Stimulated activated CD4-positive, alpha-beta T cell treated with anti-CD3 and anti-CD28 coated beads, Interleukin-4, amount 100 ng/mL, for 4 hours (primary cell): Measurements from ENCODE around the gene GTSF1L.

Source experiments
- DNase-seq, 2 experiments: peaks; one replicate each; pipeline ENCODE4 v3.0.0-alpha.2; 2020

The GTSF1L gene

DNA sequence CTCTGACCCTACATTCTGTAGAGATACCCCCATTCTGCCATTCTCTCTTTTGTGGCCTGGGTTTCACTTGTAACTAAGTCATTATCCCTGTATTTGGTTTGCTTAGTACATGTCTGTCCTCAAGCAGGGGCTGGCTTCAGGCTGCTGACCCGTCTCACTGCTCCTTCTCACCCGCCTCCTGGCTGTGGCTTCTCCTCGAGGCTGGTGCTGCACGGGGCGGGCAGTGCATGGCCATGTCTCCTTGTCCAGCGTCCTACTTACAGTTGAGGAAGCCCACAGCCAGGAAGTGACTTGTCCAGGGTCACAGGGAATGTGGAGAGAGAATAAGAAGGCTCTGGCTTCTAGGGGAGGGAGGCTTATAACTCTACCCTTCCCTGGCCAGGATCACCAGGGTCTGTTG lies 11.3 kb downstream of the GTSF1L start:
- no peak for DNase-seq

DNA sequence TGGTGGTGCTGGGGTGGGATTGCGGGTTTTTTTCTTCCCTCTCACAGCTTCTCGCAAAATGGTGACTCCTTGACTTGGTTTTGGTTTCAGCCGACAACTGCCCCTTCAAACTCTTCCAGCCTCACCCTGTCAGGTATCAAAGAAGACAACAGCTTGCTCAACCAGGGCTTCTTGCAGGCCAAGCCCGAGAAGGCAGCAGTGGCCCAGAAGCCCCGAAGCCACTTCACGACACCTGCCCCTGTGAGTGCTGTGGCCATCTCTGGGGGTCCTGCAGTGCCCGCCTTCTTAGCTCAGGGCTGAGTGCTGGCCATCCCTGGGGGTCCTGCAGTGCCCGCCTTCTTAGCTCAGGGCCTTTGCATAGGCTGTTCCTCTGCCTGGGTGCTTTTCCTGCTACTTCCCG lies 11.8 kb downstream of the GTSF1L start:
- DNase-seq, result no peak

DNA sequence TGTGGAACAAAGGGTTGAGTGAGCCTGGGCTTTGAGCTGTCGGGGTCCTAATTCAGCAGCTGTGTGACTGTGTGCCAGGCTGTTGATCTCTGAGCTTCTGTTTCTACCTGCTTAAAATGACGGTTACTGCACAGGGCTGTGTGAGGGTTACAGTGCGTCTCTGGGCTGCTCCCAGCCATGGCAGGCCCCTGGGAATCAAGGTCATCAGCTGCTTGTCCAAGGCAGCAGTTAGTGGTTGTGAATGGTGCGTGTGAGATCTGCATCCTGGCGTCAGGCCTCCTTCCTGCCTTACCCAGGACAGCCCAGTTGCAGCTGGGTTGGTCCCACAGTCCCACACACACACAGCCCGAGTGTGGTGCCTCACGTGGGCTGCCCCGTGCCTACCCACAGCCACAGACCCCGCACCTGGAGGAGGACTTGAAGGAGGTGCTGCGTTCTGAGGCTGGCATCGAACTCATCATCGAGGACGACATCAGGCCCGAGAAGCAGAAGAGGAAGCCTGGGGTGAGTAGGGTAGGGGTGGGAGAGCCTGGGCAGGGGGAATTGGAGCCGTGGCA lies 15.6 kb downstream of the GTSF1L start:
- DNase-seq, result no peak

DNA sequence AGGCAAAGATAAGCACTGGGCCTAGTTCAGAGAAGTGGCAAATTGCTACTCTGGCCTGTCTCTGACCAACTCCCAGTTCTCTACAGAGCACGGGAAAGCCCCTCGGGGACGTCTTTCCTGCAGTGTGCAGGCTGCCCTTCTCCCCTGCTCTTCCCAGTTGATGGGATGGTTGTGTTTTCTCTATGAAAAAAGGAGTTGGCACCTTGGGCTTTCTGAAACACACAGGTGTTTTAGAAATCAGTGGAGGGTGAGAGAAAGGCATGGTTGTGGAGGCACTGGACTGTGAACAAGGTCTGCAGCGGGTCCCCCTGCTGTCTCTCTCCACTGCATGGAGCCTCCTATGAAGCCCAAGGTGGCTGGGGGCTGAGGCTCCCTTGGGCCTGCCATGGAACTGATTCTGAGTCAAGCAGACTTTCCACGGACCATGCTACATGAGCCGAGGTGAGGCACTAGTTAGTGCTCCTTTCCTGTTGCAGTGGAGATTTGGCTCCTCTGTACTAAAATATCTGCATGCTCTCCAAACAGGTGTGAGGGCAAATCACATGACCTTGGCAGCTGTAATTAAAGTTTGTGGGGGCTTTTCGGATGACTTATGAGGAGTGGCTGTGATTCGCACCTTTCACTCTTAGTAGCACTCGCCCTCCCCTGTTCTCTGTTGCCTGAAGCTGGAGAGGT lies 16.3 kb downstream of the GTSF1L start:
- DNase-seq, result no peak

DNA sequence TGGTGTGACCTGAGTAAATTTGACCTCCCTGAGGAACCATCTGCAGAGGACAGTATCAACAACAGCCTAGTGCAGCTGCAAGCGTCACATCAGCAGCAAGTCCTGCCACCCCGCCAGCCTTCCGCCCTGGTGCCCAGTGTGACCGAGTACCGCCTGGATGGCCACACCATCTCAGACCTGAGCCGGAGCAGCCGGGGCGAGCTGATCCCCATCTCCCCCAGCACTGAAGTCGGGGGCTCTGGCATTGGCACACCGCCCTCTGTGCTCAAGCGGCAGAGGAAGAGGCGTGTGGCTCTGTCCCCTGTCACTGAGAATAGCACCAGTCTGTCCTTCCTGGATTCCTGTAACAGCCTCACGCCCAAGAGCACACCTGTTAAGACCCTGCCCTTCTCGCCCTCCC lies 24.3 kb downstream of the GTSF1L start:
- no peak for DNase-seq

DNA sequence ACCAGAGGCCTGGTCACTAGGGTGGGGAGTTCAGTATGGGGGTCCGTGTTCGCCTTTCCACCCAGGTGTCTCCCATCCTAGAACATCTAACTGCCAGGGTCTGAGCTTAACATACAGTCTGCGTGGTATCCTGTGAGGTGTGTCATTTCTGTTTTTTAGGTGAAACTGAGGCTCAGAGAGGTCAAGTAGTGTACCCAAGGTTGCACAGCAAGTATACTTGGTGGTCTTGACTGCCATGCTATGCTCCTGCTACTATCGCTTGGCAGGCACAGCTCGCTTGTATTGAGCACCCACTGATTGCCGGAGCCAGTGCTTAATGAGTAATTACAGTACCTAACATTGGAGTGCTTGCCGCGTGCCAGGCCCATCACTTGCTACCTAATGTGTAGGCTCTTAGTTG lies 26.2 kb downstream of the GTSF1L start:
- DNase-seq, result no peak

DNA sequence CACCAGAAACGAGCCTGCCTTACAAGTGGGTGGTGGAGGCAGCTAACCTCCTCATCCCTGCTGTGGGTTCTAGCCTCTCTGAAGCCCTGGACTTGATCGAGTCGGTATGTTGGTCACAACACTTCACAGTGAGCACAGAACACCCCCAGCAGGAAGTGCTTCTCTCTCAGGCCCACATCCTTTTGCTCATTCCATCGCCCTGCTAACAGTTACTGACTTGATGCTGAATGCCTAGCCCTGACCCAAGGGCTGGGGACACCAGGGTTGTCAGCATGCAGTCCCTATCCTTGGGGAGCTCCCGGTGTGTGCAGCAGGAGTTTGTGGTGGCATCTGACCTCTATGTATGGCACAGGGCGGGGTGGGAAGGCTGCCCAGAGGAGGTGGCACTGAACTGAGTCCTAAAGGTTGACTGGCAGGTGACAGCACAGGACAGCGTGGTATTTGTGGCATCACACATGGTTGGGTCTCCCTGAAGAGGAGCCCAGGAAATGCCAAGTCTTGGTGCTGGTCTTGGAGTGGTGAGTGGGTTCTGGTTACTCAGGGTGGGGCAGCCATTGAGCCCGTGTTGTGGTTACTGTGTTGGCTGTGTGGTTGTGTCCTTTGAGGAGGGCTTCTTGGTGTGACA lies 26.7 kb downstream of the GTSF1L start:
- no peak for DNase-seq

DNA sequence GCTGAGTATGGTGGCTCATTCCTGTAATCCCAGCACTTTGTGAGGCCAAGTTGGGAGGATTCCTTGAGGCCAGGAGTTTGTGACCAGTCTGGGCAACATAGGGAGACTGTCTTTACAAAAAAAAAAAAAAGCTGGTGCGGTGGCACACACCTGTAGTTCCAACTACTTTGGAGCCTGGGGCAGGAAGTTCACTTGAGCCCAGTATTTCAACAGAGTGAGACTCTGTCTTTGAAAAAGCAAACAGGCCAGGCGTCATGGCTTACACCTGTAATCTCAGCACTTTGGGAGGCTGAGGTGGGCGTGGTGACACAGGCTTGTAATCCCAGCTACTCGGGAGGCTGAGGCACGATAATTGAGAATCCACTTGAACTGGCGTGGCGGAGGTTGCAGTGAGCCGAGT lies 31.2 kb downstream of the GTSF1L start:
- DNase-seq, result no peak

DNA sequence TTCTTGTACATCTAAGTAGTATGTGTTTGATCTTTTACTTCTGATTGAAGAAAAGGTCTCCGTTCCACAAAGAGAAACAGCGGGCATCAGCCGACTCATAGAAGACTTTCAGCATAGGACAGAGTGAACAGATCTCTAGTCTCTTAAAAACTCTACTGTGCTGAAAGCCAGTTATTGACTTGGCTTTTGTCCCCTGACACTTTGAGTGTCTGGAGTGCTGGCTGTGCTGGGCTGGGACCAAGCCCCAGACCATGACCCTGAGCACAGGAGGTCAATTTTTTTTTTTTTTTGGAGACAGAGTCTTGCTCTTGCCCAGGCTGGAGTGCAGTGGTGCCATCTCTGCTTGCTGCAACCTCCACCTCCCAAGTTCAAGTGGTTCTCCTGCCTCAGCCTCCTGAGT lies 32.0 kb downstream of the GTSF1L start:
- no peak for DNase-seq

DNA sequence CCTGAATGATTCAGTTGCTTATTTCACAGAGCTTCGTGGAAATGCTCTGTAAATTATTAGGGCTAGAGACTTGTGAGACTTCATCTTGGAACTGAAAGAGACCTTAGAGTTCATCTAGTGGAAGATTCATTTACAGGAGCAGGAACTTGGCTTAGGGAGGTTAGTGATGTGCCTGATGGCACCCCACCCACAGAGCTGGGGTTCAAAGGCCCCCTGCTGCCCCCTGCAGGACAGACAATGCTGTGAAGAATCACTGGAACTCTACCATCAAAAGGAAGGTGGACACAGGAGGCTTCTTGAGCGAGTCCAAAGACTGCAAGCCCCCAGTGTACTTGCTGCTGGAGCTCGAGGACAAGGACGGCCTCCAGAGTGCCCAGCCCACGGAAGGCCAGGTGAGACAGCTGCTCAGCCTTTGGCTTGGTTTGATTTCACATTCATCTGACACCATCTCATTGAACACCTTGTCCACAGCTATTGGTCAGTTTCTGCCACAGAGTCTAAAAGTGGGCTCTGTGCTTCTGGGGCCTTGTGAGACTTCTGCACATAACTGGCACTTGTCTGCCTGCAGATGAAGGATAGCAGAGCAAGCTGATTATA lies 34.8 kb downstream of the GTSF1L start:
- peak; percentile 31 to 58 for DNase-seq

DNA sequence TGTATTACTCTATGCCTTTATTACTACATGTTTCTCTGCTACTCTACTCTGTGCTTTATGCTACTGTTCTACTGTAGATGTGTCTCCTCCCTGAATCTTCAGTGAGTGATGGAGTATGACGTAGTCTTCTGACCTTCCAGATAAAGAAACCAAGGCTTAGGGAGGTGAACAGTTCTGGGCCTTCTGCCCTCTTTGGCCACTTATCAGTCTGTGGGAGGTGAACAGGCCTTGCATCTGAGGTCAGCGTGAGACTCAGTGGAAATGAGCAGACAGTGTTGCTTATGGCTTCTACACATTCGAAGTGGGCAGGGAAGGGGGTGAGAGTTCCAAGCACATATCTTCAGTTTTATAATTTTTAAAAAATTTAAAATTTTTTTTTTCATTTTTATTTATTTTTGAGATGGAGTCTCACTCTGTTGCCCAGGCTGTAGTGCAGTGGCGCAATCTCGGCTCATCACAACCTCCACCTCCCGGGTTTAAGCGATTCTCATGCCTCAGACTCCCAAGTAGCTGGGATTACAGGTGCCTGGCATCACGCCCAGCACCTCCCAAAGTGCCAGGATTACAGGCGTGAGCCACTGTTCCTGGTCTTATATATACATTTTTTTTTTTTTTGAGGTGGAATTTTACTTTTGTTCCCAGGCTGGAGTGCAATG lies 35.7 kb downstream of the GTSF1L start:
- DNase-seq, result no peak

DNA sequence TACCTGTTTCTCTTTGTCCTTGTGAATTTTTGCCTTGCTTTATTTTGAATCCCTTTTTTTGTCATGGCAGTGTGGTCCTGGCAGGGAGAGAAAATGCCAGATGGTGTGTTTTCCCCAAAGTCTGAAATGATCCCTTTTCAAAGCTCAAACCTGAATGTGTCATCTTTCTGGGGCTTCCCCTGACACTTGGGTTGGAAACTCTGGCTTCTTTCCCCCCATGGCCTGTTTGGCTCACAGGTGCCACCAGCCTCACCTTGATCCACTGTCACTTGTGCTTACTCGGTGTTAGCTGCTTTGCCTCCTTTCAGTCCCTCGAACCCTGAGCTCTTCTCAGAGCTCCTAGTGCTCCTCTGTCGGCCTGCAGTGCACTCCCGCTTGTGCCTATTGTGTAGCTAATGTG lies 37.6 kb downstream of the GTSF1L start:
- DNase-seq, result no peak

DNA sequence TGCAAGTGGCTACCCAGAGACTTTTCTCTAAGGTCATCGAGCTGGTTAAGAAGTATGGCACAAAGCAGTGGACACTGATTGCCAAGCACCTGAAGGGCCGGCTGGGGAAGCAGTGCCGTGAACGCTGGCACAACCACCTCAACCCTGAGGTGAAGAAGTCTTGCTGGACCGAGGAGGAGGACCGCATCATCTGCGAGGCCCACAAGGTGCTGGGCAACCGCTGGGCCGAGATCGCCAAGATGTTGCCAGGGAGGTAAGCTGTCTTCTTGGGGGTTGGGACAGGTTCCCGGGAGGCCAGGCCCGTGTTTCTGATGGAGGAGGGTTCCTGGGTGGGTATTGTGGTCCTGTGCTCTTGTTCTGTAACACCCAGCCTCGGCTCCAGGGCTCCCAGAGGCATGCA lies 40.0 kb downstream of the GTSF1L start:
- no peak for DNase-seq

DNA sequence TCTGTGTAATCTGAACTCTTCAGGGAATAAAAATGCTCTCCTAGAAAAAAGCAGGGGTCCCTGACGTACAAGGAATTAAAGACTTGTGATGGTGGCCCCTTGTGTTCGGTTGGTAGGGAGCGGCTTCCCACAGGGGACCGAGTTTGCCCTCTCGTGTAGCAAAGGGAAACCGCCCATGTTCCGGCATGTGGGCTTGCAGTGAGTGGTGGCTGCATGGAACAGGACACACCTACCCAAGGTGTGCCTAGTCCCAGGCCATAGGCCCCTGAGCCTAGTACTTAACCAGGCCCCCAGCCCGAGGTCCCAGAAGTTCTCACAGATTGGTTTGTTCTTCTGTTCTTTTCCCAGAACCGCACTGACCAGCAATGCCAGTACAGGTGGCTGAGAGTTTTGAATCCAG lies 44.4 kb downstream of the GTSF1L start:
- no peak for DNase-seq

DNA sequence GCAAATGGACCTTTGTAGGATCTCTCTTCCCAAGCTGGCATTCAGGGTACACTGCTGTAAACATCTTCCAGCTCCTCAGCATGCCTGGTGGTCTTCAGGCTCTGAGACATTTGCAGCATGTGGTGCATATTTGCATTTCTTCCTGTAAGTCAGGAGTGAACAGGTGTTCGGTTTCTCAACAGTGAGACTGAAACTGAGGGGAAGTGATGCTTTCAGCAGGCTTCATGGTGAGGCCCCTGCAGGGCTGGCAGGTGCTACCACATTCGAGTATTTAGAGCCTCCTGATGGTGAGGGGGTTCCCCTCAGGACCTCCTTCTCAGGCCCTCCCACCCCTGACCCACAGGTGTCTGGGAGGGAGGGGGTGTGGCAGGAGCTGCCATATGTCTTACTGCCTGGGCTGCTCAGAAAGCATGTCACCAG lies 44.8 kb downstream of the GTSF1L start:
- no peak for DNase-seq

DNA sequence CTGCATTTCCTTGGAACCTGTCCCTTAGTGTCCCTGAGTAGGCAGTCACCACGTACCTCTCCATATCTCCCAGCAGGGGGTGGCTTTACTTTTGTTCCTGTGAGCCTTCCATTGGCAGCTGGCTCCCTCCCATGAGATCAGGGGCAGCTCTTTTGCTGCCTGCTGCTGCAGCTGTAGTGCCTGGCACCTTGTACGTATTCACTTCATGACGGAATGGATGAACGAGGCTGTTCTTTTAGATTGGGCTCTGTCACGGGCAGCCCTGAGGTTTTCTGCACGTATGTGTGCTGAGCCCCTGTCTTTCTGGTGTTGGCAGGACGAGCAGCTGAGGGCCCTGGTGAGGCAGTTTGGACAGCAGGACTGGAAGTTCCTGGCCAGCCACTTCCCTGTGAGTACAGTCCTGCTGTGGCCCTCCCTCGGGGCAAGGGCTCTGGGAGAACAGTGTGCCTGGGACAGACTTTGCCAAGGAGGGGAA lies 45.3 kb downstream of the GTSF1L start:
- DNase-seq, result no peak

DNA sequence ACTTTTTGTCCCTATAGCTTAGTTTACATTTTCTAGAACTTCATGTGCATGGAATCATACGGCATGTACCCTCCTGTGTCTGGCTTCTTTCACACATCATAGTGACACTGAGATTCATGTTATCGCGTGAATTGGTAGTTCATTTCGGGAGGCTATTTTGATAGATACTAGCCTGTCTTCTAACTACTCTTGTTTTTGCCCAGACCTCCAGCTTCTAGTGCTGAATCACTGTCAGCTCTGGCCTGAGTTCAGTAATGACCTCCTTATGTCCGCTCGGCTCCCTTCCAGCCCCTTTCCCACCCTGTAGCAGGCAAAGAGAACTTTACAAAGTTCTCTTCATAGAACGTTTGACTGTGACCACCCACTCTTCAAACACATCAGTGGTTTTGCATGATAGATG lies 45.8 kb downstream of the GTSF1L start:
- no peak for DNase-seq

DNA sequence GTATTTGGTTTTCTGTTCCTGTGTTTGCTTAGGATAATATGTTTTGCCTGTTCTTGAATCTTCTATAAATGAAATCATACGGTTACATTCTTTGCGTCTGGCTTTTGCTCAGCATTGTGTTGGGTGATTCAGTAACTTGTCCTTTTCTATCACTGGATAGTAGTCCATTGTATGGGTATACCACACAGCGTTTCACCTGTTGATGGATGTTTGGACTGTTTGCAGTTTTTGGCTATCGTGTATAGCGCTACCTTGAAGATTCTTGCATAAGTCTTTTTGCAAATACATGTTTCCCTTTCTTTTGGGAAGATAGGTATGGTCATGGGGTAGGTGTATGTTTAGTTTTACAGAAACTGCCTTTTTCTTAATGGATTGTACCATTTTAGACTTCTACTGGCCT lies 50.4 kb downstream of the GTSF1L start:
- DNase-seq, result no peak
